Heart right ventricle (tissue), 16 donors: Measurements from ENCODE around the gene SLC19A3. TPM values are rescaled to one million over a fixed set of nuclear protein-coding genes. Genes with fewer than 3 reads are reported as not detected.
"Not testable (repeated sequence)": the region's sequence is repeated elsewhere in the genome, so short reads cannot be mapped to it uniquely, and the experiment has no call there.

Experiments
- ATAC-seq, 8 donors: fragments of 200-7000 bp; cut with Tn5 transposase; one replicate each; pipeline ENCODE4 v1.9.1; 2020; ENCODE audit warnings: mild to moderate bottlenecking in 8 of 8, moderate library complexity in 8 of 8, moderate number of reproducible peaks in 1 of 8
- DNase-seq, 2 donors: peaks; one replicate each; pipeline ENCODE4 v3.0.0-alpha.2; 2020
- H3K27ac ChIP-seq, 10 donors: fragments of 200-600 bp; sonication (generic) in 2 of 10; one replicate each; pipeline versions ENCODE4 v1.5.0 to v1.8.0; 2020 to 2022; ENCODE audit warnings: mild to moderate bottlenecking in 3 of 10
- H3K27me3 ChIP-seq, 7 donors: fragments of 200-600 bp; one replicate each; pipeline ENCODE4 v1.8.0; 2021 to 2022; ENCODE audit warnings: mild to moderate bottlenecking in 2 of 7
- H3K36me3 ChIP-seq, 9 donors: fragments of 200-600 bp; sonication (generic) in 1 of 9; one replicate each; pipeline versions ENCODE4 v1.5.0 to v1.8.0; 2020 to 2022; ENCODE audit warnings: mild to moderate bottlenecking in 2 of 9
- H3K4me1 ChIP-seq, 9 donors: fragments of 200-600 bp; sonication (generic) in 1 of 9; one replicate each; pipeline versions ENCODE4 v1.5.0 to v1.8.0; 2020 to 2022; ENCODE audit warnings: mild to moderate bottlenecking in 4 of 9
- H3K4me3 ChIP-seq, 10 donors: fragments of 200-600 bp; sonication (generic) in 2 of 10; one replicate each; pipeline versions ENCODE4 v1.5.0 to v1.8.0; 2020 to 2022; ENCODE audit warnings: mild to moderate bottlenecking in 7 of 10, moderate library complexity in 2 of 10
- H3K9me3 ChIP-seq, 11 donors: fragments of 200-600 bp in 10 of 11; sonication (generic) in 2 of 11; one replicate each; pipeline versions ENCODE4 v1.5.0 to v1.8.0; 2013 to 2022; ENCODE audit warnings: mild to moderate bottlenecking in 2 of 11, control low read depth in 1 of 11, moderate library complexity in 1 of 11
- CTCF ChIP-seq, 9 donors: fragments of 200-600 bp; sonication (generic) in 2 of 9; IDR thresholded peaks; one replicate each; pipeline versions ENCODE4 v1.5.0 to v1.8.0; 2021 to 2022; ENCODE audit warnings: antibody characterized with exemption in 9 of 9, mild to moderate bottlenecking in 5 of 9, moderate library complexity in 1 of 9
- WGBS, 2 donors: extraction: QIAGEN DNeasy Blood & Tissue Kit; methylation state at CpG; one replicate each; pipeline ENCODE4 v1.1.7; 2013; ENCODE audit warnings: inconsistent platforms in 1 of 2; 5-methylcytosine and 5-hydroxymethylcytosine counted together
- intact Hi-C, 10 donors: fragments of 100-400 bp; cut with DNase I; formaldehyde crosslinking; loops; one replicate each; pipeline versions ENCODE4 v1.11.1 to v1.14.2; 2022
- polyA plus RNA-seq, 2 donors: library from polyadenylated mRNA; stranded (reverse); fragments of 200-250 nt; gene quantifications; one replicate each; pipeline ENCODE4 v1.2.3, GENCODE V29; 2013
- total RNA-seq, 10 donors: library from RNA; stranded (reverse); fragmentation: NEBNext Ultra II Directional in 3 of 10; extraction: Animal tissue kit (Norgen Biotek cat#: 25700) in 3 of 10; gene quantifications; one replicate each; pipeline versions ENCODE4 v1.2.1 to v1.2.4, GENCODE V29; 2021 to 2023
- donor health status: Arrhythmogenic right ventricular cardiomyopathy.
- donor health status: ischemic (EF 13 %, LVEDD 7.1; RV severe dilation, severe dysfunction).
- donor health status: healthy with polysubstance abuse.
- donor health status: DM: no; HTN: yes; CAD: no.
- donor health status: DM: no; HTN: no; CAD: no.
- donor health status: ischemic (EF 25% LVEDD 6.9; RV normal size, moderate dysfunction).
- donor health status: ischemic (EF 25% LVEDD 5.7; RV mildly dilated, moderate dysfunction).
- donor health status: healthy.
- donor health status: DM: yes; HTN: yes; CAD: no.
- donor health status: Ischemic cardiomyopathy.
- donor health status: ischemic (EF 35%, LVEDD 5.7; RV mildly dilated, moderate dysfunction).
- donor health status: nonischemic (EF 11% LVEDD 7.7; RV severe dilation, severe dysfunction).
- donor health status: DM: yes; HTN: yes; CAD: no.
- donor health status: PGD.
- donor health status: ischemic (EF 29% LVEDD 5.4; RV normal size, mild dysfunction).
- donor health status: nonischemic (EF 23%, LVEDD 6.1; RV moderate dilation, normal function).

SLC19A3 gene
- total and polyA plus RNA-seq, 12 donors: 0.13 to 4.5 (median 0.80) TPM

GRCh38 chr2:227684258-227684657 is 33.6 kb downstream of the SLC19A3 start:
- Histone ChIP-seq H3K4me3 (no peak overlapping the region), H3K36me3 (no peaks in the 10 kb centered on the region), H3K27me3 (peaks cover 0 to 8% (median 0%) of the 10 kb centered on the region in 7 donors), H3K27ac (no peak overlapping the region), H3K9me3 (no peaks in the 10 kb centered on the region), H3K4me1 (no peaks in the 10 kb centered on the region)
- TF ChIP-seq CTCF (IDR thresholded peaks at IDR 0.05): no peak
- 74 to 77% methylated on average over 5 of the region's 5 CpGs for WGBS, 2 donors
- intact Hi-C loops: no loop called here
- DNase-seq: no peak
- no peak for ATAC-seq

- Histone ChIP-seq H3K4me3 (no peak overlapping the region), H3K27ac (no peak overlapping the region), H3K4me1 (no peaks in the 10 kb centered on the region), H3K9me3 (no peaks in the 10 kb centered on the region), H3K27me3 (peaks cover 0 to 2% (median 0%) of the 10 kb centered on the region in 7 donors), H3K36me3 (no peaks in the 10 kb centered on the region)
- 93 to 96% methylated on average over 3 of the region's 3 CpGs for WGBS, 2 donors
- ATAC-seq (no peak), DNase-seq (no peak)
- no peak for TF ChIP-seq CTCF (IDR thresholded peaks at IDR 0.05)
- intact Hi-C loops: no loop called here
These were observed 39.9 kb downstream of the SLC19A3 start for GRCh38 chr2:227677928-227678327.

- H3K9me3 ChIP-seq: no peaks in the 10 kb centered on the region
- H3K4me1 ChIP-seq: no peaks in the 10 kb centered on the region
- H3K36me3 ChIP-seq: no peaks in the 10 kb centered on the region
- intact Hi-C loops: no loop called here
- no peak overlapping the region for H3K4me3 ChIP-seq
- ATAC-seq (no peak), DNase-seq (no peak)
- no peaks in the 10 kb centered on the region for H3K27me3 ChIP-seq
- no peak for TF ChIP-seq CTCF (IDR thresholded peaks at IDR 0.05)
- no peak overlapping the region for H3K27ac ChIP-seq
- WGBS, 2 donors: 63 to 65% methylated on average over 5 of the region's 5 CpGs
These were observed 43.3 kb downstream of the SLC19A3 start for GRCh38 chr2:227674485-227674884.

GRCh38 chr2:227673620-227674019 is 44.2 kb downstream of the SLC19A3 start:
- ATAC-seq, H3K36me3 ChIP-seq, H3K27ac ChIP-seq, DNase-seq, H3K27me3 ChIP-seq, H3K4me3 ChIP-seq, H3K9me3 ChIP-seq, H3K4me1 ChIP-seq, intact Hi-C loops: not testable (repeated sequence)
- WGBS, 2 donors: 79 to 81% methylated on average over 5 of the region's 5 CpGs

- DNase-seq (no peak), ATAC-seq (no peak)
- Histone ChIP-seq H3K36me3 (no peaks in the 10 kb centered on the region), H3K4me3 (no peak overlapping the region), H3K4me1 (no peaks in the 10 kb centered on the region), H3K27me3 (no peaks in the 10 kb centered on the region), H3K9me3 (no peaks in the 10 kb centered on the region), H3K27ac (no peak overlapping the region)
- WGBS, 2 donors: 76 to 77% methylated on average over 3 of the region's 3 CpGs
- intact Hi-C loops: no loop called here
- no peak for TF ChIP-seq CTCF (IDR thresholded peaks at IDR 0.05)
These were observed 46.5 kb downstream of the SLC19A3 start for GRCh38 chr2:227671170-227671905.

- not testable (repeated sequence) for ATAC-seq, H3K4me3 ChIP-seq, DNase-seq, H3K36me3 ChIP-seq, H3K9me3 ChIP-seq, H3K27ac ChIP-seq, H3K4me1 ChIP-seq, H3K27me3 ChIP-seq
- intact Hi-C loops: loop anchor here in 1 of 10 donors (10.0 kb wide), 2 partner anchors 198 to 262 kb away; no protein-coding TSS in a partner anchor
- 88 to 91% methylated on average over 11 to 13 of the region's 13 CpGs for WGBS, 2 donors
These were observed 51.1 kb downstream of the SLC19A3 start, which contains the start of gene SCYGR5 for GRCh38 chr2:227666631-227667170. SCYGR5 (plus strand) TSS chr2:227666804; CDS start chr2:227666804, 0 bp downstream.
